Upper lobe of left lung (tissue), 4 donors: ENCODE results near the gene TUB.

Experiments
- EP300 ChIP-seq, 4 donors: sonication (generic); formaldehyde crosslinking; IDR thresholded peaks; one replicate each; pipeline ENCODE4 v1.5.1; 2017; ENCODE audit warnings: antibody characterized with exemption in 4 of 4, control low read depth in 2 of 4
- POLR2A ChIP-seq, 4 donors: fragments of 450-650 bp; IDR thresholded peaks; one replicate each; pipeline ENCODE4 v1.5.1; 2016 to 2017; ENCODE audit warnings: antibody characterized with exemption in 4 of 4, mild to moderate bottlenecking in 2 of 4
- POLR2AphosphoS5 ChIP-seq, 2 donors: sonication (generic); formaldehyde crosslinking; IDR thresholded peaks; one replicate each; pipeline ENCODE4 v1.5.1; 2017; ENCODE audit warnings: antibody characterized with exemption in 2 of 2
- TF ChIP-seq, protein P1 (sequence below), 6 experiments: fragments of 450-650 bp in 4 of 6; fragments of 200-600 bp in 2 of 6; sonication (generic) in 2 of 6; IDR thresholded peaks; one replicate each; pipeline ENCODE4 v1.5.1; 2016 to 2019; ENCODE audit warnings: antibody characterized with exemption in 6 of 6

DNA sequence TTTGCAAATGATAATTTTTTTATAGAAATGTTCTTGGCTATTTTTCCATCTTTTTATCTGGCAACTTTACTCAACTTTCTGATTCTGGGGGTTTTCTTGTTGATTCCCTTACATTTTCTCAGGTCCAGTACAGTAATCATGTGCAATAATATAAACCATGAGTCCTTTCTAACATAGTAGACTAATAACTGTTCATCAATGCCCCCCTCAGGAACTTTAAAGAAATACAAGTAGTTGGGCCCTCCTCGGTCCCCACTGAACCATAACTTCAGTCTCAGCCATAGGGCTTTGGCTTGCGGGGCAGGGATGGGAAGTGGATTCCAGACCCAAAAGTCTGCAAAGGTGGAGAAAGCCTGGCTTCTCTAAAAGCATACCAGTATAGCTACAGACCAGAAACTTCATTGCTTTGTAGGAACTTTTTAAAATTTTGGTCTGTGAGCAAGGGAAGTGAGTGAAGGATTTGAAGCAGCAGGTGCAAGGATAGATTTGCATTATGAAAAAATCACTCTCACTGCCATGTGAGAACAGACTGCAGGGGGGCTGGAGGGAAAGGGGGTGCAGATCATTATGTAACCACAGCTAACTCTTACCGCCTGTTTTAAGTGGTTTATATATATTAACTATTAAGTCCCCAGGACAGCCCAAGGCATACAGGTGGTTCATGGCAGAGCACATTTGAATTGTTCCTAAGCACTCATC is 10.4 kb upstream of the TUB start:
- TF ChIP-seq POLR2AphosphoS5 (IDR thresholded peaks at IDR 0.05), result no peak
- no peak for TF ChIP-seq POLR2A (IDR thresholded peaks at IDR 0.05)
- TF ChIP-seq, protein P1, sequence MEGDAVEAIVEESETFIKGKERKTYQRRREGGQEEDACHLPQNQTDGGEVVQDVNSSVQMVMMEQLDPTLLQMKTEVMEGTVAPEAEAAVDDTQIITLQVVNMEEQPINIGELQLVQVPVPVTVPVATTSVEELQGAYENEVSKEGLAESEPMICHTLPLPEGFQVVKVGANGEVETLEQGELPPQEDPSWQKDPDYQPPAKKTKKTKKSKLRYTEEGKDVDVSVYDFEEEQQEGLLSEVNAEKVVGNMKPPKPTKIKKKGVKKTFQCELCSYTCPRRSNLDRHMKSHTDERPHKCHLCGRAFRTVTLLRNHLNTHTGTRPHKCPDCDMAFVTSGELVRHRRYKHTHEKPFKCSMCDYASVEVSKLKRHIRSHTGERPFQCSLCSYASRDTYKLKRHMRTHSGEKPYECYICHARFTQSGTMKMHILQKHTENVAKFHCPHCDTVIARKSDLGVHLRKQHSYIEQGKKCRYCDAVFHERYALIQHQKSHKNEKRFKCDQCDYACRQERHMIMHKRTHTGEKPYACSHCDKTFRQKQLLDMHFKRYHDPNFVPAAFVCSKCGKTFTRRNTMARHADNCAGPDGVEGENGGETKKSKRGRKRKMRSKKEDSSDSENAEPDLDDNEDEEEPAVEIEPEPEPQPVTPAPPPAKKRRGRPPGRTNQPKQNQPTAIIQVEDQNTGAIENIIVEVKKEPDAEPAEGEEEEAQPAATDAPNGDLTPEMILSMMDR (IDR thresholded peaks at IDR 0.05), result no peak
- TF ChIP-seq EP300 (IDR thresholded peaks at IDR 0.05), result no peak
